Heart left ventricle (tissue), 13 donors: ENCODE data around the gene CFAP46.

Source experiments
- POLR2A ChIP-seq, 2 donors: fragments of 450-650 bp; IDR thresholded peaks; one replicate each; pipeline ENCODE4 v1.6.1; 2017; ENCODE audit warnings: antibody characterized with exemption in 2 of 2, mild to moderate bottlenecking in 2 of 2, moderate library complexity in 2 of 2
- TF ChIP-seq, protein P1 (sequence below), 12 donors: fragments of 200-600 bp; sonication (generic) in 4 of 12; IDR thresholded peaks; one replicate each; pipeline versions ENCODE4 v1.5.0 to v1.8.0; 2018 to 2022; ENCODE audit warnings: antibody characterized with exemption in 12 of 12, mild to moderate bottlenecking in 5 of 12
- donor health status: ischemic (EF 13 %, LVEDD 7.1; RV severe dilation, severe dysfunction).
- donor health status: DM: no; HTN: yes; CAD: no.
- donor health status: DM: no; HTN: no; CAD: no.
- donor health status: ischemic (EF 25% LVEDD 6.9; RV normal size, moderate dysfunction).
- donor health status: ischemic (EF 25% LVEDD 5.7; RV mildly dilated, moderate dysfunction).
- donor health status: ischemic (EF 35%, LVEDD 5.7; RV mildly dilated, moderate dysfunction).
- donor health status: nonischemic (EF 11% LVEDD 7.7; RV severe dilation, severe dysfunction).
- donor health status: DM: yes; HTN: yes; CAD: no.
- donor health status: PGD.
- donor health status: ischemic (EF 29% LVEDD 5.4; RV normal size, mild dysfunction).
- donor health status: nonischemic (EF 23%, LVEDD 6.1; RV moderate dilation, normal function).

DNA sequence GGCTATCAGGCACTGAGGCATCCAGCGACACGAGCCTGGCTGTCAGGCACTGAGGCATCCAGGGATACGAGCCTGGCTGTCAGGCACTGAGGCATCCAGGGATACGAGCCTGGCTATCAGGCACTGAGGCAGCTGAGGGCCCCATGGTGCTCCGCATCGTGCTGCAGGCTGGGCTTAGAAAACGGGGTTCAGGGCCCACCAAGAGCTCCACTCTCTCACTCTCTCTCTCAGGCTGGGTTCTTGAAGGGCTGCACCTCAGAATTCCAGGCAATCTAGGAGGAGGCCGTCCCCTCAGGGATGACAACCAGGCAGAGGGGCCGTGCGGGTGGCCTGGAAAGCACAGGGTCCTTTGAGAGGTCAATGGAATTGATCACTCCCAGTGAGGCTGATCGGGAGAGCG lies 69.0 kb downstream of the CFAP46 start:
- TF ChIP-seq, protein P1, sequence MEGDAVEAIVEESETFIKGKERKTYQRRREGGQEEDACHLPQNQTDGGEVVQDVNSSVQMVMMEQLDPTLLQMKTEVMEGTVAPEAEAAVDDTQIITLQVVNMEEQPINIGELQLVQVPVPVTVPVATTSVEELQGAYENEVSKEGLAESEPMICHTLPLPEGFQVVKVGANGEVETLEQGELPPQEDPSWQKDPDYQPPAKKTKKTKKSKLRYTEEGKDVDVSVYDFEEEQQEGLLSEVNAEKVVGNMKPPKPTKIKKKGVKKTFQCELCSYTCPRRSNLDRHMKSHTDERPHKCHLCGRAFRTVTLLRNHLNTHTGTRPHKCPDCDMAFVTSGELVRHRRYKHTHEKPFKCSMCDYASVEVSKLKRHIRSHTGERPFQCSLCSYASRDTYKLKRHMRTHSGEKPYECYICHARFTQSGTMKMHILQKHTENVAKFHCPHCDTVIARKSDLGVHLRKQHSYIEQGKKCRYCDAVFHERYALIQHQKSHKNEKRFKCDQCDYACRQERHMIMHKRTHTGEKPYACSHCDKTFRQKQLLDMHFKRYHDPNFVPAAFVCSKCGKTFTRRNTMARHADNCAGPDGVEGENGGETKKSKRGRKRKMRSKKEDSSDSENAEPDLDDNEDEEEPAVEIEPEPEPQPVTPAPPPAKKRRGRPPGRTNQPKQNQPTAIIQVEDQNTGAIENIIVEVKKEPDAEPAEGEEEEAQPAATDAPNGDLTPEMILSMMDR (IDR thresholded peaks at IDR 0.05): no peak
- TF ChIP-seq POLR2A (IDR thresholded peaks at IDR 0.05): no peak
